ENCODE data around the gene PROSER3. TPM values are rescaled to one million over a fixed set of nuclear protein-coding genes. Genes with fewer than 3 reads are reported as not detected.

Gene PROSER3
- total and polyA plus RNA-seq, 2 experiments from 2014 or later: 21.8 to 28.0 TPM

- peak overlapping the region; percentile 76 for H3K4me3 ChIP-seq
- peak overlapping the region; percentile 64 for H2AFZ ChIP-seq
- Mint-ChIP-seq H3K9me3 (no peaks in the 10 kb centered on the region; the same call in 2 of the 3 replicates), H3K27ac (peak overlapping the region; percentile 100), H3K4me3 (peak overlapping the region; percentile 97), H3K4me1 (peaks cover 25% of the 10 kb centered on the region), H3K27me3 (ENCODE audit: insufficient read depth, low read depth, poor library complexity) (peaks cover 5% of the 10 kb centered on the region), H3K36me3 (ENCODE audit: low read depth) (peaks cover 7% of the 10 kb centered on the region)
- peaks cover 10% of the 10 kb centered on the region for H3F3A ChIP-seq (replicated peaks; ENCODE audit: low read depth)
- peak; percentile 38 for ATAC-seq
- peak overlapping the region; percentile 94 for H3K27ac ChIP-seq (ENCODE audit: low read depth)
- DNase-seq (ENCODE audit: low spot score): peak; percentile 99
- H3K79me2 ChIP-seq (replicated peaks; ENCODE audit: insufficient read depth): peaks cover 14% of the 10 kb centered on the region
- no peaks in the 10 kb centered on the region for H3K9me2 ChIP-seq (ENCODE audit: insufficient read depth)
- TF ChIP-seq CTCF (conservative IDR thresholded peaks at IDR 0.05; ENCODE audit: low read depth in 2 of 2) (peak; percentile 43), ZNF462 (CRISPR knock-in tag; IDR thresholded peaks at IDR 0.05) (no peak), ETS1 (IDR thresholded peaks at IDR 0.05) (no peak), ZNF331 (CRISPR knock-in tag; IDR thresholded peaks at IDR 0.05; ENCODE audit: low read depth) (no peak), CREB1 (CRISPR knock-in tag; IDR thresholded peaks at IDR 0.05; ENCODE audit: low read depth) (peak; percentile 73), STAT1 (IDR thresholded peaks at IDR 0.05; ENCODE audit: unreplicated experiment) (no peak), ZNF114 (CRISPR knock-in tag; IDR thresholded peaks at IDR 0.05) (no peak), JUNB (IDR thresholded peaks at IDR 0.05; ENCODE audit: unreplicated experiment) (no peak), NANOG (IDR thresholded peaks at IDR 0.05; ENCODE audit: borderline replicate concordance) (no peak), EZH2phosphoT487 (IDR thresholded peaks at IDR 0.05; ENCODE audit: unreplicated experiment) (no peak), REST (IDR thresholded peaks at IDR 0.05; ENCODE audit: unreplicated experiment) (no peak), EZH2 (IDR thresholded peaks at IDR 0.05; ENCODE audit: low read depth, unreplicated experiment) (no peak), POLR2AphosphoS5 (IDR thresholded peaks at IDR 0.05; ENCODE audit: low read depth) (peak; percentile 33; the same call in 1 of the 2 replicates)
- no peaks in the 10 kb centered on the region for H3K36me3 ChIP-seq (ENCODE audit: insufficient read depth)
- H4K20me1 ChIP-seq (replicated peaks; ENCODE audit: insufficient read depth): no peaks in the 10 kb centered on the region
- no peaks in the 10 kb centered on the region for H3K27me3 ChIP-seq (ENCODE audit: insufficient read depth)
- peaks cover 20% of the 10 kb centered on the region for H3K4me1 ChIP-seq (ENCODE audit: insufficient read depth)
- H3K4me2 ChIP-seq: peak overlapping the region; percentile 75
Measured at GRCh38 chr19:35744430-35745327, 13.3 kb upstream of the PROSER3 start.

Data from GM23338 (cell line).